Spleen (tissue), 7 donors: ENCODE results near the gene FTO.

Source experiments
- CTCF ChIP-seq, 11 experiments: fragments of 200-600 bp in 7 of 11; fragments of 450-650 bp in 4 of 11; sonication (generic) in 4 of 11; IDR thresholded peaks in 8 of 11; conservative IDR thresholded peaks in 3 of 11; 1 replicate in 7 of 11; 2 replicates in 4 of 11; pipeline versions ENCODE4 v1.4.0 to v1.8.0; 2016 to 2021; ENCODE audit warnings: antibody characterized with exemption in 11 of 11, inconsistent platforms in 4 of 11, mild to moderate bottlenecking in 1 of 11
- POLR2A ChIP-seq, 3 donors: fragments of 450-650 bp; IDR thresholded peaks; one replicate each; pipeline ENCODE4 v1.5.1; 2017; ENCODE audit warnings: antibody characterized with exemption in 3 of 3, mild to moderate bottlenecking in 1 of 3
- POLR2AphosphoS5 ChIP-seq, 3 donors: sonication (generic); formaldehyde crosslinking; IDR thresholded peaks; one replicate each; pipeline ENCODE4 v1.5.1; 2017; ENCODE audit warnings: antibody characterized with exemption in 3 of 3
- donor health status: DM: no; HTN: no; CAD: no; lungs with moderate emphysema.
- donor health status: DM: no; HTN: no; CAD: no.
- donor health status: DM: no; HTN: no; CAD: no.

- no peak for TF ChIP-seq POLR2A (IDR thresholded peaks at IDR 0.05)
- TF ChIP-seq CTCF (IDR thresholded peaks at IDR 0.05 in 8 of 11, conservative IDR thresholded peaks at IDR 0.05 in 3 of 11), result no peak
- TF ChIP-seq POLR2AphosphoS5 (IDR thresholded peaks at IDR 0.05), result no peak
These were observed 436.3 kb downstream of the FTO start for GRCh38 chr16:54140057-54140787.
